ENCODE data around the gene BCR.

GRCh38 chr22:23285734-23286133, 105.4 kb downstream of the BCR start:
- TF ChIP-seq POLR2A (IDR thresholded peaks at IDR 0.05; ENCODE audit: extremely low read depth, insufficient read length) = no peak
- no peak for TF ChIP-seq CTCF (IDR thresholded peaks at IDR 0.05; ENCODE audit: low read depth, low read length)
- no peak for TF ChIP-seq MAX (IDR thresholded peaks at IDR 0.05; ENCODE audit: low read depth, low read length)

Measured in NB4 (cell line).